Measurements from ENCODE around the gene KCNC4.

The KCNC4 gene

GRCh38 chr1:110189181-110189580 lies 20.9 kb upstream of the KCNC4 start:
- no peak for DNase-seq

- peak; percentile 96 for DNase-seq
Observed at GRCh38 chr1:110190282-110190929, 19.7 kb upstream of the KCNC4 start.

GRCh38 chr1:110192541-110192940 lies 17.6 kb upstream of the KCNC4 start:
- no peak for DNase-seq

- DNase-seq = no peak
Observed at GRCh38 chr1:110195196-110195595, 14.9 kb upstream of the KCNC4 start.

- peak; percentile 67 for DNase-seq
Observed at GRCh38 chr1:110196917-110197765, 13.0 kb upstream of the KCNC4 start.

GRCh38 chr1:110197905-110198629 lies 12.0 kb upstream of the KCNC4 start:
- no peak for DNase-seq

- DNase-seq = no peak
Observed at GRCh38 chr1:110198746-110199145, 11.4 kb upstream of the KCNC4 start.

GRCh38 chr1:110200190-110200589 lies 9.9 kb upstream of the KCNC4 start:
- DNase-seq = no peak

- DNase-seq = no peak
Observed at GRCh38 chr1:110200666-110201065, 9.4 kb upstream of the KCNC4 start.

- no peak for DNase-seq
Observed at GRCh38 chr1:110201157-110201825, 8.8 kb upstream of the KCNC4 start.

- peak; percentile 66 for DNase-seq
Observed at GRCh38 chr1:110203021-110203661, 7.0 kb upstream of the KCNC4 start.

GRCh38 chr1:110205156-110205555 lies 5.0 kb upstream of the KCNC4 start:
- no peak for DNase-seq

- no peak for DNase-seq
Observed at GRCh38 chr1:110205591-110206155, 4.4 kb upstream of the KCNC4 start.

- DNase-seq = no peak
Observed at GRCh38 chr1:110206261-110206920, 3.7 kb upstream of the KCNC4 start.

GRCh38 chr1:110207831-110208230 lies 2.3 kb upstream of the KCNC4 start:
- DNase-seq = peak; percentile 58

- DNase-seq = no peak
Observed at GRCh38 chr1:110208916-110209645, 1.0 kb upstream of the KCNC4 start.

- peak; percentile 50 for DNase-seq
Observed at GRCh38 chr1:110210604-110211495, 736 bp downstream of the KCNC4 start.

GRCh38 chr1:110211496-110212168 lies 1.5 kb downstream of the KCNC4 start:
- DNase-seq = peak; percentile 24

All from COR-L47 (cell line).